HG03521 (cell line): ENCODE measurements around the gene ZNF579.

Experiments
- ATAC-seq: cut with Tn5 transposase; IDR thresholded peaks from one replicate; pipeline ENCODE4 v1.9.1; 2021; ENCODE audit warnings: mild to moderate bottlenecking, moderate library complexity; ENCODE audit not compliant: unreplicated experiment

ZNF579 gene, protein sequence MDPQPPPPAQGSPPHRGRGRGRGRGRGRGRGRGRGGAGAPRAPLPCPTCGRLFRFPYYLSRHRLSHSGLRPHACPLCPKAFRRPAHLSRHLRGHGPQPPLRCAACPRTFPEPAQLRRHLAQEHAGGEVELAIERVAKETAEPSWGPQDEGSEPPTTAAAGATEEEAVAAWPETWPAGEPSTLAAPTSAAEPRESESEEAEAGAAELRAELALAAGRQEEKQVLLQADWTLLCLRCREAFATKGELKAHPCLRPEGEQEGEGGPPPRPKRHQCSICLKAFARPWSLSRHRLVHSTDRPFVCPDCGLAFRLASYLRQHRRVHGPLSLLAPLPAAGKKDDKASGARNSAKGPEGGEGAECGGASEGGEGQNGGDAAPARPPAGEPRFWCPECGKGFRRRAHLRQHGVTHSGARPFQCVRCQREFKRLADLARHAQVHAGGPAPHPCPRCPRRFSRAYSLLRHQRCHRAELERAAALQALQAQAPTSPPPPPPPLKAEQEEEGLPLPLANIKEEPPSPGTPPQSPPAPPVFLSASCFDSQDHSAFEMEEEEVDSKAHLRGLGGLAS

GRCh38 chr19:55580628-55581144 lies at the start of gene ZNF579:
TSS of gene ZNF579 (minus strand) at chr19:55580848. CDS start at chr19:55579639, 1,209 bp downstream.
- no peak for ATAC-seq

GRCh38 chr19:55626350-55626749 lies 45.7 kb upstream of the ZNF579 start:
- ATAC-seq, result no peak

GRCh38 chr19:55625004-55625326 lies 44.3 kb upstream of the ZNF579 start:
- ATAC-seq, result no peak

GRCh38 chr19:55624109-55625003 lies 43.7 kb upstream of the ZNF579 start, which contains the start of gene ZNF784:
TSS of gene ZNF784 (minus strand) at chr19:55624566. CDS start at chr19:55624561, 5 bp downstream.
- peak; percentile 61 for ATAC-seq

DNA sequence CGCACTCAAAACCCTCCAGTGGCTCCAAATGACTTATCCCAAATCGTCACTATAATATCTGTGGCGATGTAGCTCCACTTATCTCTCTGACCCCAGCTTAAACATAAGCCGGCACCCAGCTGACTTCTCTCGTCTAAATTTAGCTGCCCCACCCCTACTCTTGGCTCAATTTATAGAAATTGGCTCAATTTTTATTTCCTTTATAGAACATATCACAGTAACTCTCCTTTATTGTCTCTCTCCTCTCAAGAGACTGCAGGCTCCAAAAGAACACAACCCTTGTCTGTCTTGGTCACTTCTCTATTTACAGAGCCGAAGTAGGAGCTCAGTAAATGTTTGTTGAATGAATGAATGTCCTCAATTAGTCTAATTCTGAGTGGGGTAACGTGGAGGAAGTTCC lies 42.9 kb upstream of the ZNF579 start:
- ATAC-seq, result no peak

- ATAC-seq, result no peak
These were observed 42.5 kb upstream of the ZNF579 start for GRCh38 chr19:55623130-55623529.

DNA sequence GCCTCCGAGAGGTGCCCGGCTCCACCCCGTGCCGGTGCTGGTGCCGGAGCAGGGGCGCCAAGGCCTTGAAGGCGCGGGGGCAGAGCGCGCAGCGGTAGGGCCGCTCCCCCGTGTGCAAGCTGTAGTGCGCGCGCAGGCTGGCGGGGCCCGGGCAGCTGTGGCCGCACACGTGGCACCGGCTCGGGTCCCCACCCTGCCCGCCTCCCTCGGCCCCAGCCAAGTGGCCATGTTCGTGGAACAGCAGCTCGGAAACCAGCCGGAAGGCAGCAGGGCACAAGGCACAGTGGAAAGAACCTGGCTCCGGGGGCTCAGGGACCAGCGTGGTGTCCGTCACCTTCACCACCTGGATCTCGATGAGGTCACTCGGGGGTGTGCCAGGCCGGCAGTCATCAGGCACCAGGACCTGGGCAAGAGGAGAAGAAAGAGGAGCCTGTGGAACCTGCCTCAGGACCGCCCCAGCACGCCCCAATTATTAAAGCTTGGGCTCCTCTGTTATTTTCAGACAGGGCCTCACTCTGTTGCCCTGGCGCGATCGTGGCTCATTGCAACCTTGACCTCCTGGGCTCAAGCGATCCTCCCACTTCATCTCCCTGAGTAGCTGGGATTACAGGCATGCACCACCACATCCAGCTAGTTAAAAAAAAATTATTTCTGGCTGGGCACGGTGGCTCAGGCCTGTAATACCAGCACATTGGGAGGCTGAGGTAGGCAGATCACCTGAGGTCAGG lies 41.8 kb upstream of the ZNF579 start:
- no peak for ATAC-seq

DNA sequence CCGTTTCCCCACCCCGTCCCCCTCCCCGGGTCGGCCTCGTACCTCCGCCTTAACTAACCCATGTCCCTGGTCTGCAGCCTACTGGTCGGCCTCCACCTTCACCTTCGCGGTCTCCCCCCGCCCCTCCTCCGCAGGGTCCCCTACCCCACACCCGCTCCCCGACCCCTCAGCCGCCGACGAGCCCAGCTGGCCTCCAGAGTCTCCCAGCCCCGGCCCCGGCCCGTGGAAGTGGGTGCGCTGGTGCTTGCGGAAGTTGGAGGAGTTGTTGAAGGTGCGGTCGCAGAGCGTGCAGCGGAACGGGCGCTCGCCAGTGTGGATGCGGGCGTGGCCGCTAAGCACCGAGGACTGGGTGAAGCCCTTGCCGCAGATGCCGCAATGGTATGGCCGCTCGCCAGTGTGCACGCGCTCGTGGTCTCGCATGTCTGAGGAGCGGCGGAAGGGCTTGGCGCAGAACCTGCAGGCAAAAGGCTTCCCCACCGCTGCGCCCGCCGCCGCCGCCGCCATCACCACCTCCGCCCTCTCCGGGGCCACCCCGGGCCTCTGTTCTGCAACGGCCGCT lies 41.1 kb upstream of the ZNF579 start:
- ATAC-seq, result no peak

- ATAC-seq, result no peak
These were observed 40.6 kb upstream of the ZNF579 start for GRCh38 chr19:55621205-55621672.

DNA sequence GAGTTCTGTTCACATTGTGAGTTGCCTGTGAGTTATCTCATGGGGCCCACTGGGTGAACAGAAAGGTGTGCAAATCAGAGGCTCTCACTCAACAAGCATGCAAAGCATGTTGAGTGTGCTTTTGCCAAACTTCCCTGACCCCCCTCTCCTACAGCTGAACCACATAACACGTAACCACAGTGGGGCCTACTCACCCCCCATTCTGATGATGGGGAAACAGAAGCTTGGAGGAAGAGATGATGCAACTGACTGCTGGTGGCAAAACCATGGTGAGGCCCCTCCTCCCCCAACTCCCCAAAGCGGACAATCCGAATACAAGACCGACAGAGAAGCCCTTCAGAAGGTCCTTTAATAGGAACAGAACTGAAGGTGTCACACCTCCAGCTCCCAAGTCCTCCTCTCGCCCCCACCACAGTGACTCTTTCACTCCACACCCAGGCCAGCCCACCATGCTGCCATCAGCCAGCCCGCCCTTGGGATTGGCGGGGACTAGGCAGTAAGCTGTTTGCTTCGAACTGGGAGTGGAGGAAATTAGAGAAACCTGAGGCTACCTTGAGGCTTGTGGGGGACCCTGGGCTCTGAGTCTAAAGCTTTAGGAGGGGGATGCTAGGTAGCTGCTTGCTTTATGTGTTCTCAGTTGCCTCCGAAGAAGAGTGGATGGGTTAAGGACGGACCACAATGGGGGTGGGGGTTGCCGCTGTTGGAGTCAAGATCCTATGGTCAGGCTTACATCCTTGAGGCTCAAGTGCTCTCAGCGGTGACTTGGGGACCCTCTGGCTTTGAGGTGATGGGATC lies 40.0 kb upstream of the ZNF579 start:
- ATAC-seq, result no peak

GRCh38 chr19:55619286-55619685 lies 38.6 kb upstream of the ZNF579 start:
- no peak for ATAC-seq

DNA sequence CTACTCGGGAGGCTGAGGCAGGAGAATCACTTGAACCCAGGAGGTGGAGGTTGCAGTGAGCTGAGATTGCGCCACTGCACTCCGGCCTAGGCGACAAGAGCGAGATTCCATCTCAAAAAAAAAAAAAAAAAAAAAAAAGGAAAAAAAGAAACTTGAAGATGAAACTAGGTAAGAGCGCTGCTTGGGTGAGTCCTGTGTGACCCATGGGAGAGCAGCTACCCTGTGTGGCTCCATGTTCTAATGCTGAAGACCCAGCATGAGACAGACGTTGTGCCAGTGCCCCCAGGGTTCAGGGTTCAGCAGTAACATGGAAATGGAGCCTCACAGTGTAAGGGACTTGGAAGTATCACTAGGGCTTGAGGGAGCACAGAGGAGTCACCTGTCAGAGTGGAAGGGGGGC lies 37.8 kb upstream of the ZNF579 start:
- no peak for ATAC-seq

DNA sequence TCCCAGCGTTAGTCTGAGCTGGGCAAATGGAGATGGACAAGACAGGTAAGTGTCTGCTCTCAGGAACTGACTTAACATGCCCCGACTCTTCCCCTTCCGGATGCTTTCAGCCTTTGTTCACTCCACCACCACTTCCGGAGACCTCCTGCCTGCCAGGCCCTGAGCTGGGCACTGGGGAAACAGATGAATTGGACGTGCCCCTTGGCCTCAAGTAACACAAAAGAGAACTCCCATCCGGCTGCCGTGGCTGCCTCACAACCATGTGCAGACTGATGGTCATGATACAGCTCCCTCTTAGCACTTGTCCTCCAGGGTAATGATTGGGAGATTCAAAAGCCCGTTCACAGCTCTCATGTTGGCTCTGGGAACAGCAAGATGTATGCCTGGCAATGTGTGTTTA lies 36.8 kb upstream of the ZNF579 start:
- ATAC-seq, result no peak

- no peak for ATAC-seq
These were observed 35.8 kb upstream of the ZNF579 start for GRCh38 chr19:55616395-55616875.

DNA sequence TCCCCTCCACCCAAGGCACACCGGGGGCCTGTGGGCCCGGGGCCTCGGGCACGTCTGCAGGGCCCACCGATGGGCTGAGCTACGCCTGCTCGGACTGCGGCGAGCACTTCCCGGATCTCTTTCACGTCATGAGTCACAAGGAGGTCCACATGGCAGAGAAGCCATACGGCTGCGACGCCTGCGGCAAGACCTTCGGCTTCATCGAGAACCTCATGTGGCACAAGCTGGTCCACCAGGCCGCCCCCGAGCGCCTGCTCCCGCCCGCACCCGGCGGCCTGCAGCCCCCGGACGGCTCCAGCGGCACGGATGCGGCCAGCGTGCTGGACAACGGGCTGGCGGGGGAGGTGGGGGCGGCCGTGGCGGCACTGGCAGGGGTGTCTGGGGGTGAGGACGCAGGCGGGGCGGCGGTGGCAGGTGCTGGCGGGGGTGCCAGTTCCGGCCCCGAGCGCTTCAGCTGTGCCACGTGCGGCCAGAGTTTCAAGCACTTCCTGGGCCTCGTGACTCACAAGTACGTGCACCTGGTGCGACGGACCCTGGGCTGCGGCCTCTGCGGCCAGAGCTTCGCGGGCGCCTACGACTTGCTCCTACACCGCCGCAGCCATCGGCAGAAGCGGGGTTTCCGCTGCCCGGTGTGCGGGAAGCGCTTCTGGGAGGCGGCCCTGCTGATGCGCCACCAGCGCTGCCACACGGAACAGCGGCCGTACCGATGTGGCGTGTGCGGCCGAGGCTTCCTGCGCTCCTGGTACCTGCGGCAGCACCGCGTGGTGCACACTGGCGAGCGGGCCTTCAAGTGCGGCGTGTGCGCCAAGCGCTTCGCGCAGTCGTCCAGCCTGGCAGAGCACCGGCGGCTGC lies 35.1 kb upstream of the ZNF579 start:
- ATAC-seq, result no peak

- ATAC-seq, result no peak
These were observed 34.3 kb upstream of the ZNF579 start for GRCh38 chr19:55614711-55615542.

- no peak for ATAC-seq
These were observed 33.5 kb upstream of the ZNF579 start for GRCh38 chr19:55613930-55614710.
